PC-3 (cell line): ENCODE results near the gene L3MBTL1. TPM values are rescaled to one million over a fixed set of nuclear protein-coding genes. Genes with fewer than 3 reads are reported as not detected.

Source experiments
- ATAC-seq: fragments of 200-7000 bp; cut with Tn5 transposase; 2 replicates; pipeline ENCODE4 v1.9.1; 2020; ENCODE audit warnings: mild to moderate bottlenecking, moderate library complexity
- BruUV-seq: library from RNA; stranded (reverse); fragments of 400-500 nt; replicated peaks from 2 replicates; lab custom pipeline; 2021; lab: Mats Ljungman, UMichigan
- CTCF ChIA-PET: fragments of 300-600 bp; sonication (Branson Sonifier 250); formaldehyde crosslinking; loops from one replicate; lab custom pipeline; 2022; ENCODE audit warnings: antibody characterized with exemption; lab: Charles Lee
- POLR2A ChIA-PET: fragments of 300-600 bp; sonication (Branson Sonifier 250); formaldehyde crosslinking; loops from one replicate; lab custom pipeline; 2022; ENCODE audit warnings: antibody characterized with exemption; ENCODE audit not compliant: unreplicated experiment; lab: Charles Lee
- DNase-seq: peaks from one replicate; pipeline ENCODE4 v3.0.0-alpha.2; 2015
- H2AFZ ChIP-seq: fragments of 300-600 bp; sonication (generic); 2 replicates; pipeline ENCODE4 v1.6.0; 2016; ENCODE audit warnings: antibody characterized with exemption, low read length
- H3F3A ChIP-seq: fragments of 300-600 bp; sonication (generic); one replicate; pipeline ENCODE4 v1.6.0; 2017; ENCODE audit warnings: antibody characterized with exemption, low read length, control low read depth, mild to moderate bottlenecking; ENCODE audit not compliant: unreplicated experiment
- H3K27ac ChIP-seq: fragments of 300-600 bp; sonication (generic); 2 replicates; pipeline ENCODE4 v1.5.1; 2016; ENCODE audit warnings: mild to moderate bottlenecking, low read length
- H3K27me3 ChIP-seq: fragments of 300-600 bp; sonication (generic); 2 replicates; pipeline ENCODE4 v1.6.1; 2016; ENCODE audit warnings: low read length, mixed read lengths
- H3K36me3 ChIP-seq: fragments of 300-600 bp; sonication (generic); 2 replicates; pipeline ENCODE4 v1.6.1; 2016; ENCODE audit warnings: low read depth, mixed run types, low read length, mixed read lengths
- H3K4me1 ChIP-seq: fragments of 300-600 bp; sonication (generic); 2 replicates; pipeline ENCODE4 v1.5.1; 2016; ENCODE audit warnings: low read length; ENCODE audit not compliant: insufficient read depth
- H3K4me2 ChIP-seq: fragments of 300-600 bp; sonication (generic); 2 replicates; pipeline ENCODE4 v1.6.0; 2016; ENCODE audit warnings: low read length
- H3K4me3 ChIP-seq: fragments of 300-600 bp; sonication (generic); 2 replicates; pipeline ENCODE4 v1.5.1; 2016; ENCODE audit warnings: mild to moderate bottlenecking, low read length, mixed read lengths
- H3K79me2 ChIP-seq: fragments of 300-600 bp; sonication (generic); 2 replicates; pipeline ENCODE4 v1.6.1; 2017; ENCODE audit warnings: low read length, mixed read lengths
- H3K9ac ChIP-seq: fragments of 300-600 bp; sonication (generic); 2 replicates; pipeline ENCODE4 v1.6.0; 2016; ENCODE audit warnings: mild to moderate bottlenecking, low read length
- H3K9me2 ChIP-seq: fragments of 300-600 bp; sonication (generic); replicated peaks from 2 replicates; pipeline ENCODE4 v1.6.1; 2016; ENCODE audit warnings: mixed run types, low read length, mixed read lengths
- H3K9me3 ChIP-seq: fragments of 300-600 bp; sonication (generic); 2 replicates; pipeline ENCODE4 v1.6.1; 2016; ENCODE audit warnings: low read length, mixed read lengths
- H4K20me1 ChIP-seq: fragments of 300-600 bp; sonication (generic); 2 replicates; pipeline ENCODE4 v1.6.1; 2016; ENCODE audit warnings: low read length, mixed read lengths
- EZH2 ChIP-seq: fragments of 300-600 bp; sonication (generic); IDR thresholded peaks from one replicate; pipeline ENCODE4 v1.6.1; 2017; ENCODE audit warnings: antibody characterized with exemption, mild to moderate bottlenecking, low read length; ENCODE audit not compliant: unreplicated experiment
- EZH2phosphoT487 ChIP-seq: fragments of 300-600 bp; sonication (generic); IDR thresholded peaks from 2 replicates; pipeline ENCODE4 v1.6.1; 2018; ENCODE audit warnings: mild to moderate bottlenecking, antibody characterized with exemption, low read length, borderline replicate concordance
- intact Hi-C: fragments of 100-400 bp; cut with micrococcal nuclease; formaldehyde crosslinking; loops from 2 replicates; pipeline ENCODE4 v1.9.0; 2023
- total RNA-seq: library from RNA; depleted of rRNA; stranded (reverse); fragments of >200 nt; gene quantifications from 2 replicates; pipeline ENCODE4 v1.2.3, GENCODE V29; 2014
- TF ChIP-seq, protein P1 (sequence below): fragments of 300-600 bp; sonication (generic); conservative IDR thresholded peaks from 2 replicates; pipeline ENCODE4 v1.5.1; 2017; ENCODE audit warnings: antibody characterized with exemption, low read depth, mild to moderate bottlenecking, low read length

The L3MBTL1 gene
- total RNA-seq, 1 experiment from 2014 or later, result 9.9 TPM

DNA sequence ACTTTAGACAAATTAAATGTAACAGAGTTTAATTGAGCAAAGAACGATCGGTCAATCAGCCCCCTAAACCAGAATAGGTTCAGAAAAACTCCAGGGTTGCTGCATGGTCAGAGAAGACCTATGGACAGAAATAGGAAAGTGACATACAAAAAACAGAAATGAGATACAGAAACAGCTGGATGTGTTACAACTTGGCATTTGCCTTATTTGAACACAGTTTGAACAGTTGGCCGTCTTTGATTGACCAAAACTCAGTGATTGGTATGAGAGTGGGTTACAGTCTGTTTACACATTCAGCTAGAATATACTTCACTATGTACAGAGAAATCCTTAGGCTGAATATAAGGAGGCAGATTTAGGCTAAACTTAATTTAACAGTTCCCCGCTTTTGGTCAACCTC, 29.9 kb upstream of the L3MBTL1 start:
- Histone ChIP-seq H3K9me2 (no peaks in the 10 kb centered on the region), H3K4me1 (no peaks in the 10 kb centered on the region), H3K79me2 (no peaks in the 10 kb centered on the region), H3K4me3 (no peak overlapping the region), H3K36me3 (no peaks in the 10 kb centered on the region), H3K27me3 (peaks cover 22% of the 10 kb centered on the region; the same call in 1 of the 2 replicates), H2AFZ (no peak overlapping the region), H3F3A (no peaks in the 10 kb centered on the region), H3K9me3 (no peaks in the 10 kb centered on the region), H3K4me2 (no peak overlapping the region), H3K27ac (no peak overlapping the region), H4K20me1 (no peaks in the 10 kb centered on the region), H3K9ac (no peak overlapping the region)
- intact Hi-C loops, result no loop called here
- no peak for ATAC-seq
- ChIA-PET POLR2A (no interaction called here), CTCF (no interaction called here)
- no peak for DNase-seq
- no TSS peak for BruUV-seq
- TF ChIP-seq EZH2, result no peak
- no peak for TF ChIP-seq EZH2phosphoT487
- TF ChIP-seq, protein P1, sequence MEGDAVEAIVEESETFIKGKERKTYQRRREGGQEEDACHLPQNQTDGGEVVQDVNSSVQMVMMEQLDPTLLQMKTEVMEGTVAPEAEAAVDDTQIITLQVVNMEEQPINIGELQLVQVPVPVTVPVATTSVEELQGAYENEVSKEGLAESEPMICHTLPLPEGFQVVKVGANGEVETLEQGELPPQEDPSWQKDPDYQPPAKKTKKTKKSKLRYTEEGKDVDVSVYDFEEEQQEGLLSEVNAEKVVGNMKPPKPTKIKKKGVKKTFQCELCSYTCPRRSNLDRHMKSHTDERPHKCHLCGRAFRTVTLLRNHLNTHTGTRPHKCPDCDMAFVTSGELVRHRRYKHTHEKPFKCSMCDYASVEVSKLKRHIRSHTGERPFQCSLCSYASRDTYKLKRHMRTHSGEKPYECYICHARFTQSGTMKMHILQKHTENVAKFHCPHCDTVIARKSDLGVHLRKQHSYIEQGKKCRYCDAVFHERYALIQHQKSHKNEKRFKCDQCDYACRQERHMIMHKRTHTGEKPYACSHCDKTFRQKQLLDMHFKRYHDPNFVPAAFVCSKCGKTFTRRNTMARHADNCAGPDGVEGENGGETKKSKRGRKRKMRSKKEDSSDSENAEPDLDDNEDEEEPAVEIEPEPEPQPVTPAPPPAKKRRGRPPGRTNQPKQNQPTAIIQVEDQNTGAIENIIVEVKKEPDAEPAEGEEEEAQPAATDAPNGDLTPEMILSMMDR, result no peak

DNA sequence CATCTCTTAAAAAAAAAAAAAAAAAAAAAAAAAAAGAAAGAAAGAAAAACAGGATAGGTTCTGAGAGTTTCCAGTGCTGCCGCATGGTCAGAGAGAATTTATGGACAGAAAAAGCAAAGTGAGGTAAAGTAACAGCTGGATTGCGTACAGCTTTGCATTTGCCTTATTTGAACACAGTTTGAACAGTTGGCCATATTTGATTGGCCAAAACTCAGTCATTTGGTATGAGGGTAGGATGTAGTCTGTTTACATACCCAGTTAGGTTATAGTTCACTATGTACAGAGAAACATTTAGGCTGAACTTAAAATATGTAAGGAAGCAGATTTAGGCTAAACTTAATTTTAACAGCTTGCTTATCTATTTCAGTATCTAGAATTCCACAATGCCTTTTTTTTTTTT, 17.5 kb upstream of the L3MBTL1 start:
- Histone ChIP-seq H3K27ac (no peak overlapping the region), H3K9me3 (no peaks in the 10 kb centered on the region), H3F3A (no peaks in the 10 kb centered on the region), H2AFZ (no peak overlapping the region), H3K4me1 (peaks cover 5% of the 10 kb centered on the region; the same call in 1 of the 2 replicates), H3K9ac (no peak overlapping the region), H3K9me2 (no peaks in the 10 kb centered on the region), H3K36me3 (no peaks in the 10 kb centered on the region), H3K27me3 (no peaks in the 10 kb centered on the region), H3K4me2 (no peak overlapping the region), H3K4me3 (no peak overlapping the region), H3K79me2 (no peaks in the 10 kb centered on the region), H4K20me1 (no peaks in the 10 kb centered on the region)
- no TSS peak for BruUV-seq
- CTCF ChIA-PET, result no interaction called here
- intact Hi-C loops, result no loop called here
- TF ChIP-seq, protein P1, result no peak
- TF ChIP-seq EZH2phosphoT487 (no peak), EZH2 (no peak)
- POLR2A ChIA-PET, result no interaction called here
- ATAC-seq (no peak), DNase-seq (no peak)

- TF ChIP-seq, protein P1, result no peak
- no peak for TF ChIP-seq EZH2phosphoT487
- ATAC-seq (peak; percentile 33; the same call in 1 of the 2 replicates), DNase-seq (peak; percentile 65)
- H4K20me1 ChIP-seq, result no peaks in the 10 kb centered on the region
- H3K27me3 ChIP-seq, result 0 out of 2 replicates have a peak, but pooled peaks cover 3% of the 10 kb centered on the region
- ChIA-PET POLR2A (no interaction called here), CTCF (no interaction called here)
- H3F3A ChIP-seq, result no peaks in the 10 kb centered on the region
- no peak overlapping the region for H3K27ac ChIP-seq
- peaks cover 5% of the 10 kb centered on the region; the same call in 1 of the 2 replicates for H3K4me1 ChIP-seq
- no peaks in the 10 kb centered on the region for H3K79me2 ChIP-seq
- no peak overlapping the region for H2AFZ ChIP-seq
- H3K9ac ChIP-seq, result no peak overlapping the region
- intact Hi-C loops, result no loop called here
- BruUV-seq, result no TSS peak
- H3K9me2 ChIP-seq, result no peaks in the 10 kb centered on the region
- no peak overlapping the region for H3K4me2 ChIP-seq
- no peaks in the 10 kb centered on the region for H3K36me3 ChIP-seq
- no peaks in the 10 kb centered on the region for H3K9me3 ChIP-seq
- no peak overlapping the region for H3K4me3 ChIP-seq
Measured at GRCh38 chr20:43492101-43492500, 15.4 kb upstream of the L3MBTL1 start.
